HepG2 (cell line): ENCODE measurements around the gene CTRL. TPM values are rescaled to one million over a fixed set of nuclear protein-coding genes. Genes with fewer than 3 reads are reported as not detected.

Experiments used
- ARID3A ChIP-seq: IDR thresholded peaks from 2 replicates; pipeline ENCODE4 v1.6.1; 2012; ENCODE audit warnings: low read depth, low read length, improper control_type of control experiment
- ATF2 ChIP-seq: sonication (generic); formaldehyde crosslinking; IDR thresholded peaks from 2 replicates; pipeline ENCODE4 v1.4.0; 2020; ENCODE audit warnings: missing genetic modification reagents
- CEBPG ChIP-seq: IDR thresholded peaks from 2 replicates; pipeline ENCODE4 v1.6.1; 2016
- MYC ChIP-seq: sonication (generic); formaldehyde crosslinking; IDR thresholded peaks from 2 replicates; pipeline ENCODE4 v1.9.0; 2021; ENCODE audit warnings: missing genetic modification reagents, borderline replicate concordance
- NR0B2 ChIP-seq: sonication (generic); formaldehyde crosslinking; IDR thresholded peaks from 2 replicates; pipeline ENCODE4 v1.4.0; 2020; ENCODE audit warnings: mild to moderate bottlenecking, missing genetic modification reagents
- NR3C1 ChIP-seq: sonication (generic); formaldehyde crosslinking; IDR thresholded peaks from 2 replicates; pipeline ENCODE4 v1.4.0; 2020; ENCODE audit warnings: missing genetic modification reagents
- PHF5A ChIP-seq: IDR thresholded peaks from one replicate; pipeline ENCODE4 v1.6.1; 2018; ENCODE audit warnings: low read depth, missing genetic modification reagents; ENCODE audit not compliant: unreplicated experiment
- PRDM15 ChIP-seq: sonication (generic); formaldehyde crosslinking; IDR thresholded peaks from 2 replicates; pipeline ENCODE4 v1.4.0; 2020; ENCODE audit warnings: missing genetic modification reagents
- PREB ChIP-seq: sonication (generic); formaldehyde crosslinking; IDR thresholded peaks from 2 replicates; pipeline ENCODE4 v1.4.0; 2020; ENCODE audit warnings: missing genetic modification reagents
- TBX2 ChIP-seq: sonication (generic); formaldehyde crosslinking; IDR thresholded peaks from 2 replicates; pipeline ENCODE4 v1.5.0; 2020; ENCODE audit warnings: missing genetic modification reagents, mild to moderate bottlenecking, borderline replicate concordance
- TFE3 ChIP-seq: IDR thresholded peaks from 2 replicates; pipeline ENCODE4 v1.6.1; 2016
- THYN1 ChIP-seq: sonication (generic); formaldehyde crosslinking; IDR thresholded peaks from 2 replicates; pipeline ENCODE4 v1.8.1; 2023; ENCODE audit warnings: low read depth, mild to moderate bottlenecking, moderate library complexity, missing genetic modification reagents, borderline replicate concordance
- ZKSCAN8 ChIP-seq: IDR thresholded peaks from 2 replicates; pipeline ENCODE4 v1.6.1; 2016; ENCODE audit warnings: borderline replicate concordance, missing genetic modification reagents, missing compliant biosample characterization
- ZMAT3 ChIP-seq: sonication (generic); formaldehyde crosslinking; conservative IDR thresholded peaks from 2 replicates; pipeline ENCODE4 v1.7.0; 2021; ENCODE audit warnings: missing genetic modification reagents
- ZNF331 ChIP-seq: sonication (generic); formaldehyde crosslinking; IDR thresholded peaks from 2 replicates; pipeline ENCODE4 v1.4.0; 2020; ENCODE audit warnings: missing genetic modification reagents
- ZNF597 ChIP-seq: sonication (generic); formaldehyde crosslinking; IDR thresholded peaks from 2 replicates; pipeline ENCODE4 v1.5.0; 2020; ENCODE audit warnings: missing genetic modification reagents
- polyA plus RNA-seq, 8 experiments: library from polyadenylated mRNA; depleted of rRNA in 3 of 8; stranded (reverse) in 7 of 8; unstranded in 1 of 8; fragments of >200 nt; fragmentation: Illumina TruSeq in 4 of 8; extraction: Trizol in 4 of 8; gene quantifications; 2 replicates each; pipeline versions ENCODE4 v1.2.1 to v1.2.3, GENCODE V29; 2011 to 2016; ENCODE audit warnings: low read depth in 4 of 8, missing spikeins in 1 of 8, mixed read lengths in 1 of 8; ENCODE audit not compliant: insufficient read depth in 1 of 8
- total RNA-seq, 5 experiments: library from RNA; depleted of rRNA; stranded (reverse); fragments of >200 nt; fragmentation: Illumina TruSeq; extraction: Trizol; gene quantifications; 2 replicates each; pipeline ENCODE4 v1.2.3, GENCODE V29; 2016; ENCODE audit warnings: low read depth in 1 of 5

Gene CTRL
- total and polyA plus RNA-seq, 2 of the 13 experiments (the other 11 are each of a cell fraction or from before 2014, with no cell fraction given) = 1.9 to 2.7 TPM

GRCh38 chr16:67935402-67936123, 3.9 kb upstream of the CTRL start (continued):
- TF ChIP-seq PRDM15 (CRISPR knock-in tag) = peak; percentile 70; the same call in 1 of the 2 replicates
- no peak for TF ChIP-seq ARID3A
- no peak for TF ChIP-seq NR3C1 (CRISPR knock-in tag)
- TF ChIP-seq MYC (CRISPR knock-in tag) = peak; percentile 98
- no peak for TF ChIP-seq ZKSCAN8 (CRISPR knock-in tag)
- peak; percentile 85 for TF ChIP-seq TBX2 (CRISPR knock-in tag)
- TF ChIP-seq CEBPG (CRISPR knock-in tag) = 0 out of 2 replicates have a peak, but pooled peaks have one; percentile 6
- peak; percentile 91; the same call in 1 of the 2 replicates for TF ChIP-seq PREB (CRISPR knock-in tag)
- peak; percentile 96 for TF ChIP-seq NR0B2 (CRISPR knock-in tag)
- TF ChIP-seq ZNF597 (CRISPR knock-in tag) = peak; percentile 79; the same call in 1 of the 2 replicates
- peak; percentile 51 for TF ChIP-seq PHF5A
- no peak for TF ChIP-seq ZMAT3 (CRISPR knock-in tag)
- peak; percentile 52 for TF ChIP-seq ATF2 (CRISPR knock-in tag)
- no peak for TF ChIP-seq THYN1 (CRISPR knock-in tag)
- TF ChIP-seq TFE3 (CRISPR knock-in tag) = peak; percentile 65; the same call in 1 of the 2 replicates
- no peak for TF ChIP-seq ZNF331
